NCI-H187 treated with DMSO at 0.1 percent for 48 hours (cell line): ENCODE results near the gene NUP107.

ENCODE experiments used
- DNase-seq: peaks from one replicate; lab custom pipeline; 2025; lab: John Stamatoyannopoulos, UW

The NUP107 gene

GRCh38 chr12:68775121-68775630 is 88.4 kb downstream of the NUP107 start:
- DNase-seq: no peak

DNA sequence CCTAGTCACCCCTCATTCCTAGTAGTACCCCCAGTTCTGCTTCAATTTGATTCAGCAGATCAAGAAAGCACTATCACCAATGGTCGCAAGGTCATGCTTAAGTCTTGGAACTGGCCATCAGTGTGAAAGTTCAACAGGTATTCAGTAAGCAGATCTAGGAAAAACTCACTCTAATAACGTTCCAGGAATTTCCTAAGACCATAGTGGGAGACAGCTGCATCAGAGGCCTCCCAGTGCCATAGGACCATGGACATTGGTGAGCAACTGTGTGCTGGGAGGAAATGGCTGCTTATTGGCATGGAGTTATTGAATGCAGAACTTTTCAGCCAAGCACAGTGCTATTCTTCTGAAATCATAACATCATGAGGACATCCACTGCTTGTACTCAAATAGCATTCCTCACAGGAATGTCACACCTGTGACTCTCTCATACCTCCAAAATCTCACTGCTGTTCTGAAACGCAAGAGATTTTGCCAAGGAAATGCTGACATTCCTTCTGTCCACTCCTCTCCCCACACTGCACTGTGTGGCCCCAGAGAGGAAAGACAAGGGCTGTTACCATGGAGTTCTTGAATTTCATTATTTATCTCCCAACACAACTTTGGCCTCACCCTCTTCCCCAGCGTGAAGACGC is 90.3 kb downstream of the NUP107 start:
- no peak for DNase-seq

DNA sequence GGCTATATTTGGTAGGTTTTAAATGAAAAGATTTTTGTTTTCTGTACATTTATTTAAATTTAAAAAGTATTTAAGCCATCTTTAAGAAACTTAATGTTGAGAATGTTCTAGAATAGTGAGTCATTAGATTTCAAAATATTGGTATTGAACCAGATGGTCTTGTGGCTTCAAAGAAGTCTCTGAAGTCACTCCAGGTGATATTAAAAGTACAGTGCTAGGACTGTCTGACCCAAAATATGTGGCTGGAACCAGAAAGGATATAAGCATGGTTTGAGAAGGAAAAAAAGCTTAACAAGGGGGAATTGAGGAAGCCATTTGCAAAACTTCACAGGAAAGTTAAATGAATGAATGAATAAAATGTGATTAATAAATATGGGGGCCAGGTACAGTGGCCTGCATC is 92.5 kb downstream of the NUP107 start:
- DNase-seq: no peak

GRCh38 chr12:68780731-68781130 is 94.0 kb downstream of the NUP107 start:
- no peak for DNase-seq

DNA sequence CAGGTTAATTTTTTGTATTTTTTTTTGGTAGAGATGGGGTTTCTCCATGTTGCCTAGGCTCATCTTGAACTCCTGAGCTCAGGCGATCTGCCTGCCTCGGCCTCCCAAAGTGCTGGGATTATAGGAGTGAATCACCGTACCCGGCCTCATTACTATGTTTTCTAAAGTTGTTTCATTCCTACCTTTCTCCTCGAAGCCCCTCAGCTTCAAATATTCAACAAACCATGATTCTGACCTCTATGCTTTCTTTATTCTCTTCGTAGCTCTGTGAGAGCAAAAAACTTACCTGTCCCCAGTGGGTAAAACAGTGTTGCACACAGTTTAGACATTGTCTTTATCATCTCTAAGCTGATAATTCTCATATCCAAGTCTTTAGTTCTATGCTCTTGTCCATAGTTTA is 95.0 kb downstream of the NUP107 start:
- no peak for DNase-seq

GRCh38 chr12:68784015-68784414 is 97.2 kb downstream of the NUP107 start:
- DNase-seq: no peak

DNA sequence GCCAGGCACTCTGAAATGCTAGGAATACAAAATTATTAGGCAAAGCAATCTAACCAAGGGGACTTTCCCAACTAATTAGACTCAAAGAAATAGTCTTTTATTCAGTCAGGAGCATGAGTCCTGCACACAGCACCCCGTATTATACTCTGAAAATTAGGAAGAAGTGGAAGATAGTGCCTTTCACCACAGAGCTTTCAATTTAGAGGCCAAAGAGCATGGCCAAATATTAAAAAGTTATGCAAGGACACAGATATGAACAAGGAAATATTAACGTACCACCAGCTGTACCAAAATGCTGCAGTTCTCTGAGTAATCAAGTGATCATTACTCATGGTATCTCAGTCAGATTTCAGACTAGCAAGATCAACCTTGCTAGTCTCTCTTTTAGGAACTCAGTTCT is 98.6 kb downstream of the NUP107 start:
- no peak for DNase-seq

DNA sequence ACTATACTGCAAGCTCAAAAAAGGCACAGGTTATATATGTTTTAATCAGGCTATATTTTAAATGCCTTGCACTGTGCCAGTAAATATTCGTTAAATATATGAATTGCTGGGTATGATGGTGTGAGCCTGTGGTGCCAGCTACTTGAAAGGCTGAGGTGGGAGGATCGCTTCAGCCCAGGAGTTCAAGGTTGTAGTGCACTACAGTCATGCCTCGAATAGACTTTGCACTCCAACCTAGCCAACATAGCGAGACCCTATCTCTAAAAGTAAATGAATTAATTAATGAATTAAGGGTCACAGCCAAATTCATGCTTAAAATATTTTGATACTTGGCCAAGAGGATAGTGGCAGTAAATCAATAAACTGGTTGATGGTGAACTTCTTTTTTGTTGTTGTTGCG is 99.0 kb downstream of the NUP107 start:
- no peak for DNase-seq

GRCh38 chr12:68786929-68787328 is 100.2 kb downstream of the NUP107 start:
- DNase-seq: no peak

GRCh38 chr12:68788554-68789143 is 101.9 kb downstream of the NUP107 start:
- no peak for DNase-seq

DNA sequence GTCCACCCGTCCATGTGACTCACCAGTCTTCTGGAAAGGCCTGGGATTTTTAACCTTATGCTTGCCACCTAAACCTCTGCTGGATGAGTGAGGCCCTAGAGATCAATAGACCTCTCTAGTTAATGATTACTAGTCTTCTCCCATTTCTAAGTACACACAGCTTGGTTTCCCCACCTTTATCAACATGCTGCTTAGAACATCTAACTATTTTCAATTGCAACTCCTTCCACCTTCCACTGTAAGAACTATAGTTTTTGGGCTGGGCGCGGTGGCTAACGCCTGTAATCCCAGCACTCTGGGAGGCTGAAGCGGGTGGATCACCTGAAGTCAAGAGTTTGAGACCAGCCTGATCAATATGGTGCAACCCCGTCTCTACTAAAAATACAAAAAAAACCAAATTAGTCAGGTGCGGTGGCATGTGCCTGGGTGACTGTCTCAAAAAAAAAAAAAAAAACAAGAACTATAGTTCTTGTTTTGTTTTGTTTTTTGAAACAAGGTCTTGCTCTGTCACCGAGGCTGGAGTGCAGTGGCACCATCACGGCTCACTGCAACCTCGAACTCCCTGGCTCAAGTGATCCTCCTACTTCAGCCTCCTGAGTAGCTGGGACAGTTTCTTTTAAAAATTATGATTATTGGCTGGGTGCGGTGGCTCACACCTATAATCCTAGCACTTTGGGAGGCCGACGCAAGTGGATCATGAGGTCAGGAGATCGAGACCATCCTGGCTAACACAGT is 102.5 kb downstream of the NUP107 start:
- no peak for DNase-seq

DNA sequence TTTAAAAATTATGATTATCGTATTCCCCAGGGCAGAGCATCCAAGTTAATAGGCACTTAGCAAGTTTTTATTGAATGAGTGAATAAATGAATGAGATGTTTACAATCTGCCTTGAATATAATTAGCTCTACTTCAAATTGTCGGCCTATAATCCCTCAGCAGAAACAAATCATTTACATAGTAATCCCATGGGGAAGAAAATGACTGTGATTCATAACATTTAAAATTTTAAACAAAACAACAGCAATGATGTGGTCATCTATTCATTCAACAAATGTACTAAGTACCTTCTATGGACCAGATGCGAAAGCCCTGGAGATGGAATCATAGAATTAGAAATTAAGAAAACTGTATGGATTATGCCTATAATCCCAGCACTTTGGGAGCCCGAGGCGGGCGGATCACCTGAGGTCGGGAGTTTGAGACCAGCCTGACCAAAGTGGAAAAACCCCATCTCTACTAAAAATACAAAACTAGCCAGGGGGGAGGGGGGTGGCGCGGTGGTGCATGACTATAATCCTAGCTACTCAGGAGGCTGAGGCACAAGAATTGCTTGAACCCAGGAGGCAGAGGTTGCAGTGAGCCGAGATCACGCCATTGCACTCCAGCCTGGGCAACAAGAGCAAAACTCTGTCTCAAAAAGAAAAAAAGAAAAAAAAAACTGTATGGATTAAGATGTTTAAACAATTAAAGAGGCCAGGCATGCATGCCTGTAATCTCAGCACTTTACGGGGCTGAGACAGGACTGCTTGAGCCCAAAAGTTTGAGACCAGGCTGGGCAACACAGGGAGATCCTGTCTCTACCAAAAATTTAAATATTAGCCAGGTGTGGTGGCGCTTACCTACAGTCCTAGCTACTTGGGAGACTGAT is 103.5 kb downstream of the NUP107 start:
- DNase-seq: no peak

GRCh38 chr12:68790952-68791234 is 104.1 kb downstream of the NUP107 start:
- no peak for DNase-seq

- DNase-seq: no peak
Measured at GRCh38 chr12:68791897-68792481, 105.2 kb downstream of the NUP107 start.

- DNase-seq: no peak
Measured at GRCh38 chr12:68792952-68793351, 106.2 kb downstream of the NUP107 start.

DNA sequence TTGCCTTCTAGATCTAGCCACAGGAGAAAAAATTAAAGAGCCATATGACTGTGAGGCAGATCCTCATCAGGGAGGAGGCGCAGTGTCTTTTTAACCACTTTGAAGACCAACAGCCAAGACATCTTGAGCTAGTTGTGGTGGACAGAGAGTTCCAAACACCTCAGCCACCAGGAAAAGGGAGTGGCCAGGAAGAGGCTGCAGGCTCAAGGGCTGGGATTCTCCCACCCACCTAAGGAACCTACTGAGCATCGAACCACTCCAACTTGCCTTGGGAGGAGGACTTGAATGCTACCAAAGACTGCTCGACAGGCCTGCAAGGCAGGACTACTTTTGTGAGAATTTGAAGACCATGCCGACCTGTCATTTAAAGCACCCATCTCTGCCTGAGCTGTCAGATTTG is 106.7 kb downstream of the NUP107 start:
- no peak for DNase-seq

GRCh38 chr12:68793975-68794652 is 107.3 kb downstream of the NUP107 start:
- no peak for DNase-seq

- no peak for DNase-seq
Measured at GRCh38 chr12:68794653-68795251, 108.0 kb downstream of the NUP107 start.
